Adipose tissue (tissue), 3 donors: ENCODE measurements around the gene TENM4. TPM values are rescaled to one million over a fixed set of nuclear protein-coding genes. Genes with fewer than 3 reads are reported as not detected.
"Not testable (repeated sequence)": the region's sequence is repeated elsewhere in the genome, so short reads cannot be mapped to it uniquely, and the experiment has no call there.

Experiments used
- H3K27ac ChIP-seq: one replicate; pipeline ENCODE4 v1.5.1; 2013; ENCODE audit warnings: low read depth, low read length
- WGBS, 3 donors: extraction: QIAGEN DNeasy Blood & Tissue Kit; methylation state at CpG; one replicate each; pipeline ENCODE4 v1.1.7; 2013; 5-methylcytosine and 5-hydroxymethylcytosine counted together
- polyA plus RNA-seq, 3 donors: library from polyadenylated mRNA; stranded (reverse); fragments of 200-250 nt; gene quantifications; one replicate each; pipeline ENCODE4 v1.2.3, GENCODE V29; 2013
- donor health status: healthy with polysubstance abuse.
- donor health status: Bipolar disorder and iron deficiency.
- donor health status: healthy.

TENM4 gene
- polyA plus RNA-seq, 3 donors, result 0.22 to 2.7 (median 0.41) TPM

GRCh38 chr11:78832226-78832947 is 608.4 kb downstream of the TENM4 start:
- WGBS, 3 donors, result 80 to 87% (median 81%) methylated on average over 7 of the region's 7 CpGs
- no peak overlapping the region for H3K27ac ChIP-seq

- no peak overlapping the region for H3K27ac ChIP-seq
- WGBS, 3 donors, result 91% methylated on average over 4 of the region's 4 CpGs
Observed at GRCh38 chr11:78831571-78831970, 609.3 kb downstream of the TENM4 start.

GRCh38 chr11:78830277-78830819 is 610.5 kb downstream of the TENM4 start:
- no peak overlapping the region for H3K27ac ChIP-seq
- WGBS, 3 donors, result 64 to 80% (median 77%) methylated on average over 11 of the region's 11 CpGs

- no peak overlapping the region for H3K27ac ChIP-seq
- 55 to 75% (median 63%) methylated on average over 3 of the region's 3 CpGs for WGBS, 3 donors
Observed at GRCh38 chr11:78829146-78829545, 611.7 kb downstream of the TENM4 start.

GRCh38 chr11:78828676-78829075 is 612.2 kb downstream of the TENM4 start:
- no peak overlapping the region for H3K27ac ChIP-seq
- 53 to 90% (median 61%) methylated on average over 1 of the region's 1 CpG for WGBS, 3 donors

- 95 to 98% (median 96%) methylated on average over 4 of the region's 4 CpGs for WGBS, 3 donors
Observed at GRCh38 chr11:78827291-78827690, 613.5 kb downstream of the TENM4 start.

GRCh38 chr11:78825591-78826020 is 615.2 kb downstream of the TENM4 start:
- 76 to 88% (median 86%) methylated on average over 1 of the region's 1 CpG for WGBS, 3 donors
- H3K27ac ChIP-seq, result no peak overlapping the region

More at GRCh38 chr11:78827291-78827690, 613.5 kb downstream of the TENM4 start:
- H3K27ac ChIP-seq, result not testable (repeated sequence)

- 39 to 63% (median 59%) methylated on average over 9 of the region's 9 CpGs for WGBS, 3 donors
- no peak overlapping the region for H3K27ac ChIP-seq
Observed at GRCh38 chr11:78823588-78823987, 617.2 kb downstream of the TENM4 start.

- no peak overlapping the region for H3K27ac ChIP-seq
- WGBS, 3 donors, result 92 to 93% (median 92%) methylated on average over 23 of the region's 23 CpGs
Observed at GRCh38 chr11:78822931-78823423, 617.9 kb downstream of the TENM4 start.

GRCh38 chr11:78821371-78822306 is 619.2 kb downstream of the TENM4 start:
- 68 to 81% (median 72%) methylated on average over 9 of the region's 9 CpGs for WGBS, 3 donors
- no peak overlapping the region for H3K27ac ChIP-seq

- H3K27ac ChIP-seq, result no peak overlapping the region
- 53 to 93% (median 85%) methylated on average over 3 of the region's 3 CpGs for WGBS, 3 donors
Observed at GRCh38 chr11:78820741-78821140, 620.1 kb downstream of the TENM4 start.

GRCh38 chr11:78818201-78818600 is 622.6 kb downstream of the TENM4 start:
- WGBS, 3 donors, result 93 to 97% (median 94%) methylated on average over 4 of the region's 4 CpGs
- no peak overlapping the region for H3K27ac ChIP-seq

GRCh38 chr11:78815831-78816230 is 625.0 kb downstream of the TENM4 start:
- WGBS, 3 donors, result 77 to 95% (median 81%) methylated on average over 6 of the region's 6 CpGs
- no peak overlapping the region for H3K27ac ChIP-seq

- H3K27ac ChIP-seq, result no peak overlapping the region
- WGBS, 3 donors, result 87 to 91% (median 89%) methylated on average over 6 of the region's 6 CpGs
Observed at GRCh38 chr11:78812513-78813293, 628.1 kb downstream of the TENM4 start.

GRCh38 chr11:78810559-78811009 is 630.2 kb downstream of the TENM4 start:
- 80 to 87% (median 83%) methylated on average over 7 of the region's 7 CpGs for WGBS, 3 donors
- no peak overlapping the region for H3K27ac ChIP-seq

GRCh38 chr11:78809931-78810541 is 630.8 kb downstream of the TENM4 start:
- 80 to 84% (median 83%) methylated on average over 7 of the region's 7 CpGs for WGBS, 3 donors
- no peak overlapping the region for H3K27ac ChIP-seq

GRCh38 chr11:78808923-78809322 is 631.9 kb downstream of the TENM4 start:
- WGBS, 3 donors, result 36 to 65% (median 49%) methylated on average over 4 of the region's 4 CpGs
- no peak overlapping the region for H3K27ac ChIP-seq

- 87 to 91% (median 89%) methylated on average over 2 of the region's 2 CpGs for WGBS, 3 donors
- no peak overlapping the region for H3K27ac ChIP-seq
Observed at GRCh38 chr11:78807351-78807750, 633.5 kb downstream of the TENM4 start.
